PFSK-1 (cell line): ENCODE data around the gene KDM6A.

Experiments used
- FOXP2 ChIP-seq: optimal IDR thresholded peaks from 2 replicates; pipeline ENCODE3; 2011; ENCODE audit warnings: borderline replicate concordance, control low read depth, inconsistent platforms; ENCODE audit not compliant: insufficient read depth; ENCODE audit errors: extremely low read length, extremely low read depth
- POLR2AphosphoS5 ChIP-seq: IDR thresholded peaks from 2 replicates; pipeline ENCODE4 v1.6.1; 2012; ENCODE audit warnings: low read depth, mild to moderate bottlenecking, control low read depth, low read length, moderate library complexity
- SIN3A ChIP-seq: IDR thresholded peaks from 2 replicates; pipeline ENCODE4 v1.6.1; 2012; ENCODE audit warnings: mild to moderate bottlenecking, low read length, moderate library complexity, borderline replicate concordance; ENCODE audit not compliant: insufficient read depth
- TAF1 ChIP-seq: IDR thresholded peaks from 2 replicates; pipeline ENCODE4 v1.6.1; 2012; ENCODE audit warnings: low read length, control low read depth, borderline replicate concordance; ENCODE audit not compliant: insufficient read depth
- TF ChIP-seq, protein P1 (sequence below), 2 experiments: IDR thresholded peaks; 2 replicates each; pipeline versions ENCODE4 v1.6.1 to v1.8.0; 2011 to 2012; ENCODE audit warnings: low read depth in 2 of 2, low read length in 2 of 2, control low read depth in 1 of 2, inconsistent platforms in 1 of 2, mild to moderate bottlenecking in 1 of 2, moderate library complexity in 1 of 2; ENCODE audit not compliant: insufficient read depth in 1 of 2

KDM6A gene

GRCh38 chrX:45063319-45064095, 190.5 kb downstream of the KDM6A start:
- TF ChIP-seq SIN3A, result no peak
- no peak for TF ChIP-seq POLR2AphosphoS5
- TF ChIP-seq, protein P1, sequence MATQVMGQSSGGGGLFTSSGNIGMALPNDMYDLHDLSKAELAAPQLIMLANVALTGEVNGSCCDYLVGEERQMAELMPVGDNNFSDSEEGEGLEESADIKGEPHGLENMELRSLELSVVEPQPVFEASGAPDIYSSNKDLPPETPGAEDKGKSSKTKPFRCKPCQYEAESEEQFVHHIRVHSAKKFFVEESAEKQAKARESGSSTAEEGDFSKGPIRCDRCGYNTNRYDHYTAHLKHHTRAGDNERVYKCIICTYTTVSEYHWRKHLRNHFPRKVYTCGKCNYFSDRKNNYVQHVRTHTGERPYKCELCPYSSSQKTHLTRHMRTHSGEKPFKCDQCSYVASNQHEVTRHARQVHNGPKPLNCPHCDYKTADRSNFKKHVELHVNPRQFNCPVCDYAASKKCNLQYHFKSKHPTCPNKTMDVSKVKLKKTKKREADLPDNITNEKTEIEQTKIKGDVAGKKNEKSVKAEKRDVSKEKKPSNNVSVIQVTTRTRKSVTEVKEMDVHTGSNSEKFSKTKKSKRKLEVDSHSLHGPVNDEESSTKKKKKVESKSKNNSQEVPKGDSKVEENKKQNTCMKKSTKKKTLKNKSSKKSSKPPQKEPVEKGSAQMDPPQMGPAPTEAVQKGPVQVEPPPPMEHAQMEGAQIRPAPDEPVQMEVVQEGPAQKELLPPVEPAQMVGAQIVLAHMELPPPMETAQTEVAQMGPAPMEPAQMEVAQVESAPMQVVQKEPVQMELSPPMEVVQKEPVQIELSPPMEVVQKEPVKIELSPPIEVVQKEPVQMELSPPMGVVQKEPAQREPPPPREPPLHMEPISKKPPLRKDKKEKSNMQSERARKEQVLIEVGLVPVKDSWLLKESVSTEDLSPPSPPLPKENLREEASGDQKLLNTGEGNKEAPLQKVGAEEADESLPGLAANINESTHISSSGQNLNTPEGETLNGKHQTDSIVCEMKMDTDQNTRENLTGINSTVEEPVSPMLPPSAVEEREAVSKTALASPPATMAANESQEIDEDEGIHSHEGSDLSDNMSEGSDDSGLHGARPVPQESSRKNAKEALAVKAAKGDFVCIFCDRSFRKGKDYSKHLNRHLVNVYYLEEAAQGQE (IDR thresholded peaks at IDR 0.05; ENCODE audit: insufficient read depth in 1 of 2, low read depth in 2 of 2, low read length in 2 of 2), result no peak
- no peak for TF ChIP-seq TAF1
- no peak for TF ChIP-seq FOXP2

- TF ChIP-seq TAF1 (no peak), SIN3A (no peak), POLR2AphosphoS5 (no peak), FOXP2 (no peak)
- TF ChIP-seq, protein P1 (IDR thresholded peaks at IDR 0.05; ENCODE audit: insufficient read depth in 1 of 2, low read depth in 2 of 2, low read length in 2 of 2), result no peak
These were observed 195.6 kb downstream of the KDM6A start for GRCh38 chrX:45068569-45068968.

GRCh38 chrX:45070116-45071007, 197.4 kb downstream of the KDM6A start:
- no peak for TF ChIP-seq FOXP2
- TF ChIP-seq, protein P1 (IDR thresholded peaks at IDR 0.05; ENCODE audit: insufficient read depth in 1 of 2, low read depth in 2 of 2, low read length in 2 of 2), result no peak
- no peak for TF ChIP-seq SIN3A
- TF ChIP-seq TAF1, result no peak
- no peak for TF ChIP-seq POLR2AphosphoS5

- TF ChIP-seq SIN3A, result no peak
- no peak for TF ChIP-seq TAF1
- TF ChIP-seq, protein P1 (IDR thresholded peaks at IDR 0.05; ENCODE audit: insufficient read depth in 1 of 2, low read depth in 2 of 2, low read length in 2 of 2), result no peak
- TF ChIP-seq FOXP2, result no peak
- no peak for TF ChIP-seq POLR2AphosphoS5
These were observed 204.9 kb downstream of the KDM6A start for GRCh38 chrX:45077748-45078424.
